OCI-M2 (cell line): ENCODE measurements around the gene SYT13.
"Not testable (repeated sequence)": the region's sequence is repeated elsewhere in the genome, so short reads cannot be mapped to it uniquely, and the experiment has no call there.

Experiments
- DNase-seq: peaks from one replicate; lab custom pipeline; 2025; ENCODE audit not compliant: unreplicated experiment; lab: John Stamatoyannopoulos, UW

SYT13 gene

DNA sequence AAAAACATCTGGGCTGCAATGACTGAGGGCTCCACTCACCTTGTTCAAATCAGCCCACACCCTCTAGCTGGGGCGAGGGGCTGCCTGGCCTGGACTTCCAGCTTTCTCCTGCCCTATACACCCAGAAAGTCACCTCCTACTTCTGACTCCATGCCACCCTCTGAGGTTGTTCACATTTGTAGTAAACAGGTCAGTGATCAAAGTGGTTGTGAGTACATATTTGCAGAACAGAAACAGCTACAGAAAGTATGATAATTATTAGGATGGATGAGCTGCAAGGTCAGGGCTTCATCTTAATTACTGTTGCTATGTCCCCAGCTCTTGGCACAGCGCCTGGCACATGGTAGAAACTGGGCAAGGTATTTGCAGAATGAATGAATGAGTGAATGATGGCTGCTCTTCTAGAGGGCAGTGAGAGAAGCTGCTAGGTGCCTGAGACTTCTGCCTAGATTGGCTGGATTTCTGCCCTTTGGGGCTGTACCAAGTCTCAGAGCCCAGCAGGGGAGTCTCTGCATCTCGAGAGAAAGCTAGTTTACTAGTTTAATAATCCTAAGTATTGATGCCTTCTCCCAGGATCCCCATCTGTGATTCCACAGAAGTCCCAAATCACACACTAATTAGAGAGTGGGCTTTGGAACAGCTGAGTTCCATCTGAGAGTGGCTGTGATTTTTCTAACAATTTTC, 36.0 kb downstream of the SYT13 start:
- DNase-seq, result no peak

DNA sequence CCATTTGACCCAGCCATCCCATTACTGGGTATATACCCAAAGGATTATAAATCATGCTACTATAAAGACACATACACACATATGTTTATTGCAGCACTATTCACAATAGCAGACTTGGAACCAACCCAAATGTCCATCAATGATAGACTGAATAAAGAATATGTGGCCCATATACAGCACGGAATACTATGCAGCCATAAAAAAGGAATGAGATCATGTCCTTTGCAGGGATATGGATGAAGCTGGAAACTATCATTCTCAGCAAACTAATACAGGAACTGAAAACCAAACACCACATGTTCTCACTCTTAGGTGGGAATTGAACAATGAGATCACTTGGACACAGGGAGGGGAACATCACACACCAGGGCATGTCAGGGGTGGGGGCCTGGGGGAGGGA, 36.8 kb downstream of the SYT13 start:
- not testable (repeated sequence) for DNase-seq

DNA sequence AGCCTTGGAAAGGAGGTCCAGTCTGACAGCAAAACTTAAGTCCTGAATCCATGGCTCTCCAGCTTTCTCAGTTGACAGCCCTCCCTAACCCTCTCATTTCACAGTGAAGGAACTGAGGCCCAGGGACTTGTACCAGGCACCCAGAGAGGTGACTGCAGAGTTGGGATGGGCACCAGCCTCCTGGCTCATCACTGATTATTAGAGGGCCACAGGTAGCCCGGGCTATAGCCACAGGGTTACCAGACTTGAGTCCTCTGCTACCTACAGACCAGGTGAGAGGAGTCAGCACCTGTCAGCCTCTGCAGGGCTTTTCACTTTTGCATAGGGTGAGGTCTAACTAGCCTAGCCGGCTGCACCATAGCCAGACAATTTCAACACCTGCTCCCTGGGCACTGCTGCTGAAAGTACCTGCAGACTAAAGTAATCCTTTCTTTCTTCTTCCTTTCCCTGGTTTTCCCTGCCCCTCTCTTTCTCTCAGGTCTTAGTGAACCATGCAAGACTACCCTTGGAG, 37.6 kb downstream of the SYT13 start:
- DNase-seq, result no peak

- DNase-seq, result no peak
Measured at GRCh38 chr11:45247433-45247832, 38.7 kb downstream of the SYT13 start.

DNA sequence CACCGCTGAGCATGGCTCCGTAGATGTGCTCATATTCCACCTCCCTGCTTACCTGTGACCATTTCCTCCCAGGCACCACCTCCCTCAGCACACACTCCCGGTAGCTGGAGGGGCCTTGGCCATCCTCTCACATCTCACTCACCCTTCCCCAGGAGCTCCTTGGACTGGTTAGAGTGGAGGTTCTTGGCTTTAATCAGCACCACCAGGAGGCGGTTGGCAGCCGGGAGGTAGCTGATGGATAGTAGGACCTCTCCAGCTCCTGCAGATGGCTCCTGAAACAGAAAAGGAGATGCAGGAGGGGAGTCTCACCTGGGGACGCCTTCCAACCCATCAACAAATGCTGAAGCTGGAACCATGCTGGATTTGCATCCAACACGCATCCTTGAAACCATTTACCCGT, 39.9 kb downstream of the SYT13 start:
- no peak for DNase-seq

DNA sequence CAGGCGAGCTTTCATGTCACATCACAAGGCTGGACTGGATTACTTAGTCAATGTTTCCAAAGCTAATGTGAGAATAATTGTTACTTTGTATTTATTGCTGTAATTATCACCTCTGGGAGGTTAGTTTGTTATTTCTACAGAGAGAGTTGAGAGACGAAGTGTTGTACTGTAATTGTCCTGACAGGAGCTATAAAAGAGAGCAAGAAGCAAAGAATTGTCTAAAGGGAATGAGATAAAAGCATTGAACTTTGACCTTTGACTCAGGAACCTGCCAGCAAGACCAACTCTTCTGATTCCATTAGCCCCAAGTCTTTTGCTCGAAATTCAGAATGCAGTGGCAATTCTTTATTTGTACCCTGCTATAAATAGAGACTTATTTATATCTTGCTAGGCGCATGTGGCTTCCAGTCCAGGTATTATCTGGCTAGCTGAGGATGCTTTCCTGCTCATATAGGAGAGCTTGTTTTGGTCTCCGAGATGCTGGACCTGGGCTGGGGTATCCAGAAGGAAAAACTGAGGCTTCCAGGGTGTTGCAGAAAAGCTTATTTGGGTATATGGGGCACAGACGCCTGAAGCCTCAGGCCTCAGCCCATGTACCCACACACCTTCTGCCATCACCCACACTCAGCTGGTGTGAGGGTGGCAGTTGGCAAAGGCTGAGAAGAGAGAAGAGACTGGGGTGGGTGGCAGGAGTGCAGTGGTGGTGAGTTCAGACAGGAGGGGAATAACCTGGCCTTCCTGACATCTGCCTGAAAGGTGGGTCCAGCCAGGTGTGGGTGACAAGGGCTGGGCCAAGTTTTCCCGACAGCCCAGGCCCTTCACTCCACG, 40.7 kb downstream of the SYT13 start:
- DNase-seq, result no peak

GRCh38 chr11:45243967-45244366, 42.2 kb downstream of the SYT13 start:
- DNase-seq, result no peak

GRCh38 chr11:45239733-45240132, 46.4 kb downstream of the SYT13 start:
- DNase-seq, result no peak

GRCh38 chr11:45238724-45239123, 47.4 kb downstream of the SYT13 start:
- DNase-seq, result no peak

DNA sequence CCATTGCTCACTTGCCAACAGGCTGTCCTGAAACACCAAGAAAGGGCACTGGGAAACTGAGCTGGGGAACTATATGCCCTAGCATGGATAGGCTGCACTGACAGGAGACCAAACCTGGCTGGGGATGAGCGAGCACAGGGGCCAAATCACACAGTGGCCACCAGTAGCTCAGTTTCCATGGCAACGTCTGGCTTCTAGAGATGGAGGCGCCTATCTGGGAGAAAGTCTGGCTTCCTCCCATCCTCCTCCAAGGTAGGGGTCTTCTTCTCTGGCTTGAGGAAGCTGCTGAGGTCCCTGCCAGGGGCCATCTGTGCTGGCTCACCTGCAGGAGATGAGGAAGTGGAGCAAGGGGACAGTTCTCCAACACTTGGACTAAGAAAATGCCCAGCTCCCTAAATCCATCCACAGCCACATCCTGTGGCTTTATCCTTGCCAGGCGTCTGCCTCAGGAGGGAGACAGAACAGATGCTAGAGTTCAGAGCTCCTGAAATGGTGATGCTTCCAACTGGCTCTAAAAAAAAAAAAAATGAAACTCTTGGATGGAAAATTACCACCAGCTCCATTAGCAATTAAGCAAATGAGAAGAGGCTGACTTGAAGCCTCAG, 48.3 kb downstream of the SYT13 start:
- DNase-seq, result no peak

DNA sequence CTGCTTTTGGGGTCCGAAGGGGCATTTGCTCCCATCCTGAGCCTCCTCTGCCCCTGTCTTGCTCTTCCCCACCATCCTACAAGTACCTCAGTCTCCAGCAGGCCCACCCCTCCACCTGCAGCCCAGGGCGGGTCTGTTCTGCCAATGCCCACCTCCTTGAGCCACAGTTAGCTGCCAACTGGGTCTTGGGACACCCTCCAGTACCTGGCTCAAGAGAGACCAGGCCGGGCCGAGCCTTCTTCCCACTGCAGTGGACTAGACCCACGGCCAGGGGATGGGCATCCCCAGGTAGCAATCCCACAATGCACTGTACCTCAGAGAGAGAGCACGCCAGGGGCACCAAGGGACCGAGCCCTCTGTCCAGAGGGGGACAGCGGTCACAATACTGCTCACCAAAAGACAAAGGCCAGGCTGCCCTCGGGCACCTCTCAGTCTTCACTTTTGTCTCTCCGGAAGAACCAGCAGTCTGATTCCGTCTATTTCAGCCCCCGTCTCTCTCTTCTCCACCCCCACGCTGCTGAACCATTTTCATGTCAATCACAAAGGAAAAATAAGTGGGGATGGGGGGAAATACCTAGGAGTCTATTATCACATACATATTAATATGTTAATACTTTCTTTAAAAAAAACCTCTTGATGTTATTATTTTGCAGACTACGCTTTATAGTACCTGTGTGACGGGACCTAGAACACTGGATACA, 51.7 kb downstream of the SYT13 start:
- DNase-seq, result no peak

GRCh38 chr11:45233804-45234170, 52.4 kb downstream of the SYT13 start:
- no peak for DNase-seq

- no peak for DNase-seq
Measured at GRCh38 chr11:45233121-45233803, 52.9 kb downstream of the SYT13 start.

GRCh38 chr11:45232341-45233080, 53.6 kb downstream of the SYT13 start:
- DNase-seq, result no peak

GRCh38 chr11:45229401-45230020, 56.6 kb downstream of the SYT13 start:
- DNase-seq, result no peak

DNA sequence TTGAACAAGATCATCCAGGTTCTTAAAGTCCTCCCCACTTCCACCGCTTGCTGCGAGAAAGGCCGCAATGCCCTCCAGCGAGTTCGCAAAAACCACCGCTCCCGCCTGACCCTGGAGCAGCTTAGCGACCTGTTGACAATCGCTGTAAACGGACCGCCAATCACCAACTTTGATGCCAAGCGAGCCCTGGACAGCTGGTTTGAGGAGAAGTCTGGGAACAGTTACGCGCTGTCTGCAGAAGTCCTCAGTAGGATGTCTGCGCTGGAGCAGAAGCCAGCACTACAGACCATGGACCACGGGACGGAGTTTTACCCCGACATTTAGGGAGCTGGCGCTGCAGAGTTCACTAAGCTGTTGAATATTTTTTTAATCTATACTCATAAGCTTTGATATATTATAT, 58.3 kb downstream of the SYT13 start:
- no peak for DNase-seq

- DNase-seq, result no peak
Measured at GRCh38 chr11:45226901-45227300, 59.2 kb downstream of the SYT13 start.

- DNase-seq, result no peak
Measured at GRCh38 chr11:45225961-45226871, 59.9 kb downstream of the SYT13 start.

- DNase-seq, result no peak
Measured at GRCh38 chr11:45225277-45225676, 60.9 kb downstream of the SYT13 start.
